ENCODE results near the gene PSMD13. TPM values are rescaled to one million over a fixed set of nuclear protein-coding genes. Genes with fewer than 3 reads are reported as not detected.

Gene PSMD13
- total RNA-seq, 1 experiment from 2014 or later, result 350 TPM

GRCh38 chr11:249062-249461 is 12.3 kb downstream of the PSMD13 start:
- DNase-seq (ENCODE audit: low read depth), result no peak

GRCh38 chr11:250274-250673 is 13.5 kb downstream of the PSMD13 start:
- DNase-seq (ENCODE audit: low read depth), result no peak

DNA sequence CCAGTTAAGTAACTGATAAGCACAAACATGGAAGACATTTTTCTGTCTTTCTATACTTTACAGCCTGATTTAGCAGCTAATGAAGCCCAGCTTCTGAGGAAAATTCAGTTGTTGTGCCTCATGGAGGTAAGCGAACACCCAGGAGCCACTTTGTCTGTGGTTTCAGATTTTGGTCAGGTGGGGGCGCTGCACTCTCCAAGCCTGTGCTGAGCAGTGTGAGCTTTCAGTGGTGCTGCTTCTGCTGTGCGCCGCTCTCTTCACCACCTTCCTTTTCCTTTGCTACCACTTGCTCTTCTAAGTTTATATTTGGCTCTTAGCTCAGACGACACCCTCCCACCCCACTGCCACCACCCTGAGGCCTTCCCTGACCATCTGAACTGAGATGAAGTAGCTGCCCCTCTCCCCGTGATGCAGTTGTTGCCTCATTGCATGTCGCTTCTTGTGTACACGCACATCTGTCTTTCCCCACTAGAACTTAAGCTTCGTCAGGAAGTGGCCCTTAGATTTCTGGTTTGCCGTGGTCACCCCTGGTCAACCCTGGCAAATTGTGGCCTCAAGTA is 14.0 kb downstream of the PSMD13 start:
- peak; percentile 41 for DNase-seq (ENCODE audit: low read depth)

DNA sequence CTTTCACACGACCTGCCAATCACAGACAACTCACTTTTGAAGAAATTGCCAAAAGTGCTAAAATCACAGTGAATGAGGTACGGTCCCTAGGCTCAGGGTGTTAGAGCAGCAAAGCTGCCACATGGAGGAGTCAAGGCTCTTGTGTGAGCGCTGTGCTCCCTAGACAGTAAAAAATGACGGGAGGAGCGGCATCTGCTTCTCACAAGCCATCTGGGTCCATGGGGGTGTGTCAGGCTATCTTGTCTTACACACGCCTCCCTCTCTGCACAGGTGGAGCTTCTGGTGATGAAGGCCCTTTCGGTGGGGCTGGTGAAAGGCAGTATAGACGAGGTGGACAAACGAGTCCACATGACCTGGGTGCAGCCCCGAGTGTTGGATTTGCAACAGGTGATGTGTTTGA is 14.8 kb downstream of the PSMD13 start:
- no peak for DNase-seq (ENCODE audit: low read depth)

- DNase-seq (ENCODE audit: low read depth), result no peak
Observed at GRCh38 chr11:252666-253065, 15.9 kb downstream of the PSMD13 start.

GRCh38 chr11:253160-253885 is 16.5 kb downstream of the PSMD13 start:
- DNase-seq (ENCODE audit: low read depth), result no peak

GRCh38 chr11:253886-254270 is 17.1 kb downstream of the PSMD13 start:
- DNase-seq (ENCODE audit: low read depth), result no peak

DNA sequence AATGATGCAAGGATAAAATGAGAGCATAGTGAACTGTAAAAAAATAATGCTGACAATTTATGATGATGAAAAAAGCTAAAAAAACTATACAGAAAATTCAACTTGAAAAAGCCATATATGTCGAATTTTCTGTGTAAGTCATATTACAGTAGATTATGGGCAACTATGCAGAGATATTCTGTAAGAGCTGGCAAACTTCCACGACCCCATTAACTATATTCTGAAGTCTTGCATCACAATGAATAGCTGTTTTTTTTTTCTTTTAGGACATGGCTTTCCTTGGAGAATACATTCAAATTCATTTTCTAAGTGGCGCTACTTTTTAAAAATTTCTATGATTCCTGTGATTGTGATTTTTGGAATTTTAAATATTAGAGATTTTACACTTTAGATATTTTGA is 18.4 kb downstream of the PSMD13 start:
- no peak for DNase-seq (ENCODE audit: low read depth)

DNA sequence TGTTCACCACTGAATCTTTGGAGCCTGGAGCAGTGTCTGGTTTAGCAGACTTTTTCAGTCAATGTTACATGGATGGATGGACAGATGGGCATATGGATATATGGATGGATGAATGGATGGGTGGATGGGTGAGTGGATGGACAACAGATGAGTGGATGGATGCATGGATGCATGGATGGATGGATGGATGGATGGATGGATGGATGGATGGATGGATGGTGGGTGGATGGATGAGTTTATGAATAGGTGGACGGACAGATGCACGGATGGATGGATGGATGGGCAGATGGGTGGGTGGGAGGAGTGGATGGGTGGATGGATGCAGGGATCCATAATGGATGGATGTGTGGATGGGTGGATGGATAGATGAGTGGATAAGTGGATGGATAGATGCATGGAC is 19.0 kb downstream of the PSMD13 start:
- no peak for DNase-seq (ENCODE audit: low read depth)

DNA sequence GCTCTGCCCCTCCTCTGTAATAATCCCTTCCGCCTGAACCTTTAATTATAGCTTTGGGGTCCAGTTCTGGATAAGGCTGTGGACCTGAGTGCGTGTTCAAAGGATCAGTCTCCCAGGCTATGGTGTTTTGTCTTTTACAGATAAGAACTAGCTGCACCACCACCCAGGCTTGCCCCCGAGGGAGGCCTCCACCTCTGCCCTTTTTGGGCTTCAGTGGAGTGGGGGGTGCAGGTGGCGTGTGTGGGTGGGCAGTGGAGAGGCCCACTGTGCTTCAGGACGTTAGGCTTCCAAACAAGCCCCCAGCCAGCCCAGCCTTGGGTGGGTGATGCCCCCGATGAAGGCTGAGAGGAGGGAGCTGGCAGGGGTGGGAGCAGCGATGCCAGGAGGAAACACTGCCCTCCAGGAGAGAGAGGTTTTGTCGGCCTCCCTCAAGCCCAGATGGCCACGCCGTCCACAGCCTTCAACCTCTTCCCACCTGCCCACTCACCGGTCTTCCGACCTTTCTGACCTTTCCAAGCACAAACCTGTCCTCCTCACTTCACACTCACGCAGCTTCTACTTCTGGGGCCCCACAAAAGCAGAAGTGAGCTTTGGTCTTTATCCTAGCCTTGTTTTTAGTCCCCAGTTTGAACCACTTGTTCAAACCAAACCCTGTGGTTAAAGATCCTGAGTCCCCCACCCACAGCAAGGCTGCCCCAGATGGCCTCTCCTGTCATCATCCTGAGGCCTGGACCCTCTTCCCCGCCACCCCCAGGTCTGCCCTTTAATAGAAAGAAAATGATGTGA is 20.4 kb downstream of the PSMD13 start:
- DNase-seq (ENCODE audit: low read depth), result no peak

GRCh38 chr11:257766-258493 is 21.2 kb downstream of the PSMD13 start:
- DNase-seq (ENCODE audit: low read depth), result no peak

GRCh38 chr11:259413-259812 is 22.6 kb downstream of the PSMD13 start:
- no peak for DNase-seq (ENCODE audit: low read depth)

DNA sequence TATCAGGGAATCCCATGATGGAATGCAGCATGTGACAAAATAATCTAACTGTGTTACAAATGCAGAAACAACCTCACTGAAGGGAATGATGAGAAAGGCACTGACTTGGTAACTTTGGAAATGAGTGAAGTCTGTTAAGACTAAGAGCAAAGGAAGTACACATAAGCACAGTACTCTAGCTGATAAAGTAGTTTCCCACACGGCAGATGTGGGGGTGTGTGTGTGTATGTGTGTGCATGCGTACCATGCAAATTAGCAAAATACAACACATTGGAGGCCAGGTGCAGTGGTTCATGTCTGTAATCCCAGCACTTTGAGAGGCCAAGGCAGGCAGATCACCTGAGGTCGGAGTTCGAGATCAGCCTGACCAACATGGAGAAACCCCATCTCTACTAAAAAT is 24.8 kb downstream of the PSMD13 start:
- DNase-seq (ENCODE audit: low read depth), result no peak

- no peak for DNase-seq (ENCODE audit: low read depth)
Observed at GRCh38 chr11:266676-267439, 30.1 kb downstream of the PSMD13 start.

GRCh38 chr11:267491-267994 is 30.8 kb downstream of the PSMD13 start:
- no peak for DNase-seq (ENCODE audit: low read depth)

GRCh38 chr11:268716-269145 is 32.0 kb downstream of the PSMD13 start:
- peak; percentile 52 for DNase-seq (ENCODE audit: low read depth)

DNA sequence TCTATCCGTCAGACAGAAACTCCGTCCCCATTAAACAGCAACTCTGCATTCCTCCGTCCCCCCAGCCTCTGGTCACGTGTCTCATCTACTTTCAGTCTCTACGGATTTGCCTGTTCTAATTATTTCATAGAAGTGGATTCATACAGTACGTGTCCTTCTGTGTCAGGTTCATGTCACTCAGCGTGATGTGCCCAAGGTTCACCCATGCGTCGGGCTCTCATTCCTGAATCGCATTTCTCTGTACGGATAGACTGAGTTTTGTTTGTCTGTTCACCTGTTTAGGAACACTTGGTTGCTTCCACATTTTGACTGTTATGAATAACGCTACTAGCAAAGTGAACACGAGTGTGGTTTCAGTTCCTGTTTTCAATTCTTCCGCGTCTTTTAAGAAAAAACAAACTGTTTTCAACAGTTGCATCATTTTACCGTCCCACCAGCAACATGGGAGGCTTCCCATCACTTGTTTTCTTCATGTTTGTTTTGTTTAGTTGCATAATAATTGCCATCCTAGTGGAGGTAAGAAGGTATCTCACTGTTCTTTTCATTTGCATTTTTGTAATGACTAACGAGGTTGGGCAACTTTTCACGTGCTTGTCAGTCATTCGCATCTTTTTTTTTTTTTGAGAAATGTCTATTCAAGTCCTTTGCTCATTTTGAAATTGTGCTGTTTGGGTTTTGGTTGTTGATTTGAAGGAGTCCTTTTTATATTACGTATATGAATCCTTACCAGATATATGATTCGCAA is 32.5 kb downstream of the PSMD13 start:
- no peak for DNase-seq (ENCODE audit: low read depth)

- DNase-seq (ENCODE audit: low read depth), result no peak
Observed at GRCh38 chr11:270451-271318, 33.9 kb downstream of the PSMD13 start.

GRCh38 chr11:271319-271715 is 34.5 kb downstream of the PSMD13 start:
- DNase-seq (ENCODE audit: low read depth), result no peak

Measured in Daoy (cell line).